SK-N-DZ (cell line): ENCODE results near the gene RAB11FIP3.
A peak's percentile ranks its signal among the peaks of the same experiment; 100 is the strongest.

Experiments
- DNase-seq: peaks from one replicate; pipeline ENCODE4 v3.0.0-alpha.2; 2015; ENCODE audit warnings: low spot score

The RAB11FIP3 gene

DNA sequence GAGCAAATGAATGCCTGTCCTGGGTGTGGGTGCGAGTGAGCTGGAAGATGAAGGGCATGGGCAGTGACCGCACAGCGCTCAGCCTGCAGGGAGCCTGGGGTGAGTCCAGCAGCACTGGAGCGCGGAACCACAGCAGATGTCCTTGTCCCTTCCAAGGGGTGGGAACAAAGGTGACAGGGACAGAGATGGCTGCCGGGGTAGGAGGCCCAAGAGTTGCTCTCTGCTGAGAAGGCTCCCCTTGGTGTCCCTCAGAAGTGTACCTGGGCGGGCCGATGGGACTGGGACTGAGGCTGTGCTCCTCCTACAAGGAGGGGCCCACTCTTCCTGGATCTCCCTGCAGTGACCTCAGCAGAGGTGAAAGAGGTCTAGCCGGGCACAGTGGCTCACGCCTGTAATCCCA lies 36.1 kb upstream of the RAB11FIP3 start:
- DNase-seq, result no peak

DNA sequence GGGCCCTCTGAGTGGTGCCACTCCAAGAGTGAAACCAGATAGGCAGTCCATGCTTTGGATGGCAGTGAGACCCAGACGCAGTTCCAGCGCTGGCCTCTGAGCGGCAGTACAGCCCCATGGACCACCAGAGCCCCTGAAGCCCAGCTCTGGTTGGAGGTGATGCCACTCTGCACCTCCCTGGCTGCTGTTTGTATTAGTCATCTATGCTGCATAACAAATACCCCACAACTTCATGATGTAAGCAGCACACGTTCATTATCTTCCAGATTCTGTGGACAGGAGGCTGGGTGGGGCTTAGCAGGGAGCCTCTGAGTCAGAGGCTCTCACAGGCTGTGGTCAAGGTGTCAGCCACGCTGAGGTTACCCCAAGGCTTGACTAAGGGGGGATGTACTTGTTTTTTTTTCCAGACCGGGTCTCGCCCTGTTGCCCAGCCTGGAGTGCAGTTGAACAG lies 33.5 kb upstream of the RAB11FIP3 start:
- peak; percentile 55 for DNase-seq

DNA sequence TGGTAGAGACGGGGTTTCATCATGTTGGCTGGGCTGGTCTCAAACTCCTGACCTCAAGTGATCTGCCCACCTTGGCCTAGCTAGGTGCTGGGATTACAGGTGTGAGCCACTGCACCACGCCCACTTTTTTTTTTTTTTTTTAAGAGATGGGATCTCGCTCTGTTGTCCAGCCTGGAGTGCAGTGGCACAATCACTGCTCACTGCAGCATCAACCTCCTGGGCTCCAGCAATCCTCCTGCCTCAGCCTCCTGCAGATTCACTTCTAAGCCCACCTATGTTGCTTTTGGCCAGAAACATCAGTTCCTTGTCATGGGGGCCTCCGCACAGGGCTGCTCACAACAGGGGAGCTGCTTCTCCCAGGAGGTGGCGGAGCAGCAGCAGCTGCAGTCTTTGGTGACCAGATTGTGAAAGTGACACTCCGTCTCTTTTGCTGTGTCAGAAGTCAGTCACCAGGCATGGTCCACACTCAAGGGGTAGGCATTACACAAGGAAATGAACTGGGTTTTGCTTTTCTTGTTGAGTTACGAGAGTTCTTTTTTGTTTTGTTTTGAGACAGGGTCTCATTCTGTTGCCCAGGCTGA lies 32.9 kb upstream of the RAB11FIP3 start:
- DNase-seq, result no peak

DNA sequence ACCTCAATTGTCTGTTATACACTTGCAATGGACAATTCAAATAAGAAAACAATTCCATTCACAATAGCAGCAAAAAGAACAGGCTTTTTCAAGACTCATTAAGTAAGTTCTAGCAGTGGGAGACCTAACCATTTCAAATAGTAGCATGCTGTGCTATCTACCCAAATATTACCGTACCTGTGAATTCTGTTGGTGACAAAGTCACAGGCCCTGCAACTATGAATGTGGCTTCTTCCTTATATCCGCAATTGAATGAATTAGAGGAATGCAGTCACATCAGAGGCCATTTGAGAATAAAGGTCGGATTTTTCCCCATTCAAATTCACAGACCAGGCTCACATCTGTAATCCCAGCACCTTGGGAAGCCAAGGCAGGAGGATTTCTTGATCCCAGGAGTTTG lies 29.2 kb upstream of the RAB11FIP3 start:
- DNase-seq, result no peak

DNA sequence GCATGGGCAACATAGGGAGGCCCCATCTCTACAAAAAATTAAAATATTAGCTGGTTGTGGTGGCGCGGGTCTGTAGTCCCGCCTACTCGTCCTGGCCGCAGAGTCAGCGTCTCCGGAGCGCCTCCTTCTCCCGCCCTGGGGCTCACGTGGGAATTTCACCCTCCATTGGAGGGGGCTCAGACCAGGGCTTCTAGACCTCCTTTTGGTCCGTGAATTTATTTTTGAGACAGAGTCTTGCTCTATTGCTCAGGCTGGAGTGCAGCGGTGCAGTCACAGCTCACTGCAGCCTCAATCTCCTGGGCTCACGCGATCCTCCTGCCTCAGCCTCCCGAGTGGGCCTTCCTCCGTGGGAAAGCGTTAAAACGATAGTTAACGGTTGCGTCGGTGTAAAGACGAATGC lies 28.8 kb upstream of the RAB11FIP3 start:
- DNase-seq, result peak; percentile 83

DNA sequence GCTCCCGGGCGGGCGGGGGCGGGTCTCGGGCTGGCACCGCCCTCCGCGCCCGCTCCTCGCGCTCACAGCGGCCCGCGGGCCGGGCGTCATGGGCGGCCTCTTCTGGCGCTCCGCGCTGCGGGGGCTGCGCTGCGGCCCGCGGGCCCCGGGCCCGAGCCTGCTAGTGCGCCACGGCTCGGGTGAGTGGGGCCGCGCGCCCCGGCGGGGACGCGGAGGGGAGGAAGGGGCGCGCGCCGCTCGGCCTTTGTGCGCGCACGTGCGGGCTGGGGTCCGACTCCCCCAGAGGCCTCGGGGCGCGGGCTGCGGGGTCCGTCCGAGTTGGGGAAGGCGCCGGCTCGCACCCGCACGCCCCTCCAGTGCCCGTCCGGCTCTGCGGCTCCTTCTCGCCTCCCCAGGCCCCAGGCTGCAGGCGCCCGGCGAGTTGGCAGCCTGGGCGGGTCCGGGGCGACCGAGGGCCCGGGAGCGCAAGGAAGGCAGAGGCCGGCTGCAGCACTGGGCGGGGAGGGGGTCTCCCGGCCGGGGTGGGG lies 28.3 kb upstream of the RAB11FIP3 start, which contains the start of gene NME4:
Gene NME4 (plus strand): TSS at position 65 of the 527 bp plus-strand sequence. CDS start 24 bp downstream, at position 89.
- no peak for DNase-seq

DNA sequence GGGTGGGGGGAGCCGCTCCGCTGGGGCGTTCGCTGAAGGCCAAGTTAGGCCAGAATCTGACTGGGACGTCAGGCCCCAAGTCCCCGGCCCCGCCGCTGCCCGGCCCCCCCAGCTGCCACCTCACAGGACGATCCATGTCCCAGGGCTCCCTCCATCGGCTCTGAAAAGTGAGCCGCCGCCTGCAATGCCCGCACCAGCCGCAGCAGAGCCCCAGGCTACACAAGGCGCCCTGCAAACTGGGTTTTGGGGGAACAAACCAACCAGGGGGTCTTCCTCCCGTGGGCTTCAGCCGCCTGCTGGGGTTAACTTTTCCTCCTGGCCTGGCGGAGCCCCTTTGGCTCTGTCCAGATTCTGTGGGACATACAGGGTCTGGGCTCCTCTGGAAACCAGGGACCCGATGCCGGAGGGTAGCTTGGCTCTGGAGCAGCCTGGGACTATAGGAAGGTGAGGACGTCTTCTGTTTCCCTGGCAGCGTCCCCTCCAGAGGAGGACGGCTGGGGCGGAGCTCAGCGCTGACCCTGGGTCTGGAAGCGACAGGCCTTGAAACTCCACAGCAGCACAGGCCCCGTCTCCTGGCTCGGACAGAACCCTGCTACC lies 27.6 kb upstream of the RAB11FIP3 start:
- DNase-seq, result peak; percentile 73

DNA sequence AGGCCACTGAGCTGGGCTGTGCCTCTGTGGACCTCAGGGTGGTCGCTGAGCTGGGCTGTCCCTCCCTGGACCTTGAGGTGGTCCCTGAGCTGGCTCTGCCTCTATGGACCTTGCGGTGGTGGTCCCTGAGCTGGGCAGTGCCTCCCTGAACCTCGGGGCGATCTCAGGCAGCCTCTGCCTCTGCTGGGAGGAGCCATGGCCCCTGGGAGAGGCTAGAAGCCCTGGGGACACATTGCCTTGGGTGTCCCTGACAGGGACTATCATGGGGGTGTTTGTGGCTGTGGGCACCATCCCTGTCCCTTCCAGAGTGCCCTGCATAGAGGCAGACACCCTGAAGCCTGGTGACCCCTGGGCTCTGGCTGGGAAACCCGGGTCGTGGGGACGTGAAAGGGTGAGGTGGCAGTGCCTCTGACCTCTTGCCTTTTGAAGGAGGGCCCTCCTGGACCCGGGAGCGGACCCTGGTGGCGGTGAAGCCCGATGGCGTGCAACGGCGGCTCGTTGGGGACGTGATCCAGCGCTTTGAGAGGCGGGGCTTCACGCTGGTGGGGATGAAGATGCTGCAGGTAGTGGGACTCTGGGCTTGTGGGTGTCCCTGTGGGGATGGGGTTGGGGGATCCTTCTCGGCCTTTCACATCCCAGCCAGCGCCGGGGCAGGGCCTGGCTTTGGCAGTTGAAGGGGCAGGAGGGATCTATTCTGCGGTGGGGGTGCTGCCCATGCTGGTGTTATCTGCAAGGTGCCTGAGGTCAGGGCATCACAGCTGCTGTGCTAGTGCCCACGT lies 26.7 kb upstream of the RAB11FIP3 start:
- no peak for DNase-seq

DNA sequence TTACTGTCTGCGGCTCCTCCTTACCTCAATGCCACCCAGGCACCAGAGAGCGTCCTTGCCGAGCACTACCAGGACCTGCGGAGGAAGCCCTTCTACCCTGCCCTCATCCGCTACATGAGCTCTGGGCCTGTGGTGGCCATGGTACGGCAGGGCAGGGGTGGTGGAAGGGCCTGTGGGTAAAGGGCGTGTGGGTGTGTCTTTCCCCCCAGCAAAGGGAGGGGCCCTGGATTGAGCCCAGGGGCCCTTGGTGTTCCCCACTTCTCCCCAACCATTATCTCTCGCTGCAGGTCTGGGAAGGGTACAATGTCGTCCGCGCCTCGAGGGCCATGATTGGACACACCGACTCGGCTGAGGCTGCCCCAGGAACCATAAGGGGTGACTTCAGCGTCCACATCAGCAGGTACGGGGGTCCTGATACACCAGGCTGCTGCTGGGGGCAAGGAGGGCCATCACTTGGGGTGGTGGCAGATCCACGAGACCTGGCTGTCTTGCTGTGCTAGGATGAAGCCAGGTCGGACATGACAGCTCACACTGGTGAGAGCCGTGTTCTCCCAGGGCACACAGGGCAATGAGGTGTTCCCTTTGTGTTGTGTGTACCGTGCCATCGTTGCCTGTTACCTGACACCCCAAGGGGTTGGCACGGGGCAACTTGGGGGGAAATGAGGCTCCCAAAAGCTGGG lies 26.0 kb upstream of the RAB11FIP3 start:
- DNase-seq, result no peak

DNA sequence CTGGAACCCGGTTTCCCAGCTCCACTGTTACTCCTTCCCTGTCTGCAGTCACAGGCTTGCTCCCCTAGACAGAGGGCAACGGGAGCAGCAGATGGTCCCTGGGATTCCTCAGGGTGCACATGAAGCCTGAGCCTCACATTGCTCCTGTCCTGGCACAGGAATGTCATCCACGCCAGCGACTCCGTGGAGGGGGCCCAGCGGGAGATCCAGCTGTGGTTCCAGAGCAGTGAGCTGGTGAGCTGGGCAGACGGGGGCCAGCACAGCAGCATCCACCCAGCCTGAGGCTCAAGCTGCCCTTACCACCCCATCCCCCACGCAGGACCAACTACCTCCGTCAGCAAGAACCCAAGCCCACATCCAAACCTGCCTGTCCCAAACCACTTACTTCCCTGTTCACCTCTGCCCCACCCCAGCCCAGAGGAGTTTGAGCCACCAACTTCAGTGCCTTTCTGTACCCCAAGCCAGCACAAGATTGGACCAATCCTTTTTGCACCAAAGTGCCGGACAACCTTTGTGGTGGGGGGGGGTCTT lies 25.3 kb upstream of the RAB11FIP3 start:
- DNase-seq, result no peak

DNA sequence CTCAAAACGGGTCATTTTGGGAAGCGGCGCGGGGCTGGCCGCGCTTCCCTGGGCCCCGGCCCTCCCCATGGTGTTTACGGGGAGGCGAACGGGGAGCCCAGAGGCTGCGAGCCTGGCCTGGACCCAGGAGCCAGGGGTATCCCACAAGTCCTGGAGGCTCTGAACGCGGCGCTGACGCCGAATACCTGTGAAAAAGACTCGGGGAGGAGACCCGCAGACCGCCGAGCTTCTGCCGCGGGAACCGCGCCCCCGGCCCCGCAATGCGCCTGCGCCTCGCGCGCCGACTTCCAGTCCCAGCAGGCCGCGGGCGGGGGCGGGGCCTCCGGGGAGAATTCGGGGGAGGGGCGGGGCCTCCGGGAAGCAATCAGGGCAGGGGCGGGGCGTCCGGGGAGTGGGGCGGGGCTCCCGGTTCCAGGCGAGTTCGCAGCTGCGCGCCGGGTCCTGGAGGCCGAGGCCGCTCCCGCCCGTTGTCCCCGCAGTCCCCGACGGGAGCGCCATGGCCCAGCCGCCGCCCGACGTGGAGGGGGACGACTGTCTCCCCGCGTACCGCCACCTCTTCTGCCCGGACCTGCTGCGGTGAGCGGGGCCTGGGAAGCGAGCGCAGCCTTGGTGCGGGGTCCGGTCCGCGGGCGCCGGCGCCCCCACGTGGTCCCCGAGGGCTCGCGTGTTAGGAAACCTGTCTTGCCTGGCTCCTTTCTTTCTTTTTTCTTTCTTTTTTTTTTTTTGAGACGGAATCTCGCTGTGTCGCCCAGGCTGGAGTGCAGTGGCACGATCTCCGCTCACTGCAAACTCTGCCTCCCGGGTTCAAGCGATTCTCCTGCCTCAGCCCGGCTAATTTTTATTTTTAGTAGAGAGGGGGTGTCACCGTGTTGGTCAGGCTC lies 23.7 kb upstream of the RAB11FIP3 start, which contains the start of gene DECR2:
Gene DECR2 (plus strand): TSS at position 418 of the 881 bp plus-strand sequence. CDS start 79 bp downstream, at position 497.
- peak; percentile 87 for DNase-seq

DNA sequence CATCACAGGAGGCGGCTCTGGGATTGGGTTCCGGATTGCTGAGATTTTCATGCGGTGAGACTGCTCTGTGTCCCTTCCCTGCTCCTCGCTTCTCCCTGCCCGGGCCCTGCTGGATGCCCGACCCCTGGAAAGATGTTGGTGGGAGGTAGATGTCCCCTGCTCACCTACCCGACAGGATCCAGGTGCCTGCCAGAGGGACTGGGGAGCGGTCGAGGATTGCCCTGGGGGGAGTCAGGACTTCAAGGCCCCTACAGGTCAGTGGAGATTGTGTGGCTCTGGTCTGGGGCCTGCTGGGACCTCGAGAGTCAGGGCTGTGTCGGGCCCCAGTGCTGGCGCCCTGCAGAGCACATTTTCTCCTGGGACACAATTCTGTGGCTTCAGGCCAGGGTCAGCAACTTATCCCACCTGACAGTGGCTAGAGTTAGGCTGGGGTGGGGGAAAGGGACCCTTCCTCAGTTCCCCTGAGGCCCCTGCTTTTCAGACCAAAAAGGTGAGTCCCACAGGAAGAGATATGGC lies 20.4 kb upstream of the RAB11FIP3 start:
- no peak for DNase-seq

DNA sequence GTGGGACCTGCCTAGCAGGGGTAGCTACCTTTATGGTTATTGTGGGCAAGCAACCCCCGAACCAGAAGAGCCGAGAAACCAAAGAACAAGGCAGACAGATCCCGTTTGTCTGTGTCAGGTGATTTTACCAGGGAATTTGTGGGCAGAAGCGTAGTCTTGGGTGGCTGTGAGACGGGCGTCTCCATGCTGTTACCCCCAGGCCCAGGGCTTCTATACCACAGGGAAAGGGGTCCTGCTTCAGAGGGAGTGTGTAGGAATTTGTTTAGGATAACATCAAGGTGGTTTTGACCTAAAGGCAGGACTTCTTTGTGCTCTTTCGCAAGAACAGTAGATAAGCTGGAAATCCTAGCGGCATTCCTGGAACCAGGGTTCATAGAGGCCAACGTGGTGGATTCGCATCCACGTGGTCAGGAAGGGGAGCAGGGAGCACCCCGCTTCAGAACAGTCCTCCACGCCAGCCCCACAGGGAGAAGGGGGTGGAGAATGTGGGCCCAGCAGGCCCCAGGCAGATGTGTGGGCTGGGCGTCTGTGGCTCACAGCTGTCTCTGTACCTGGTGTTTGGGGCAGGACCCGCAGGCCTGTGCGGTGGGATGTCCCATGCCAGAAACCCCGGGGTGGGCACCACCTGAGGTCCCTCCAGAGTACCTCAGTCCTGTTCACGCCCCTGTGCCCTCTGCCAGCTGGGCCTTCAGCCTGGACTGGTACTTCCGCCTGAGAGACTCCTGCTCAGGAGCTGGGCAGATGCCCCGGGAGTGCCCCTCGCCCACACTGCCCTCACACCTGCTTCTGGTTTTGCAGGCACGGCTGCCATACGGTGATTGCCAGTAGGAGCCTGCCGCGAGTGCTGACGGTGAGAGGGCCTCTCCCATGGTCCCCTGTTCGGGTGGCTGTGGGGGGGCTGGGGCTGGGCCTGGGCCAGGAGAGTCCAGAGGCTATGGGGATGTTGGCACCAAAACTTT lies 19.6 kb upstream of the RAB11FIP3 start:
- DNase-seq, result no peak

DNA sequence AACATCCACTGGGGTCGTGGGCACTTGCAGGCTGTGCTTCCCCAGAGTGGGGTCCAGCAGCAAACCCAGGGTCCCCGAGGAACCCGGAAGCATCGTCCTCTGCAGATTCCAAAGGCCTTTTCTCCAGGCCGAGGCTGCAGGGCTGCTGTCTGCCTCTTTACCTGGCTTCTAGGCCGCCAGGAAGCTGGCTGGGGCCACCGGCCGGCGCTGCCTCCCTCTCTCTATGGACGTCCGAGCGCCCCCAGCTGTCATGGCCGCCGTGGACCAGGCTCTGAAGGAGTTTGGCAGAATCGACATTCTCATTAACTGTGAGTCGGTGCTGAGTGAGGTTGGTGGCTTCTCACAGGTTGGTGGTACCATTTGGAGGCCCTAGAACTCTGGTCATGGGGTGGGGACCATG lies 18.2 kb upstream of the RAB11FIP3 start:
- no peak for DNase-seq

DNA sequence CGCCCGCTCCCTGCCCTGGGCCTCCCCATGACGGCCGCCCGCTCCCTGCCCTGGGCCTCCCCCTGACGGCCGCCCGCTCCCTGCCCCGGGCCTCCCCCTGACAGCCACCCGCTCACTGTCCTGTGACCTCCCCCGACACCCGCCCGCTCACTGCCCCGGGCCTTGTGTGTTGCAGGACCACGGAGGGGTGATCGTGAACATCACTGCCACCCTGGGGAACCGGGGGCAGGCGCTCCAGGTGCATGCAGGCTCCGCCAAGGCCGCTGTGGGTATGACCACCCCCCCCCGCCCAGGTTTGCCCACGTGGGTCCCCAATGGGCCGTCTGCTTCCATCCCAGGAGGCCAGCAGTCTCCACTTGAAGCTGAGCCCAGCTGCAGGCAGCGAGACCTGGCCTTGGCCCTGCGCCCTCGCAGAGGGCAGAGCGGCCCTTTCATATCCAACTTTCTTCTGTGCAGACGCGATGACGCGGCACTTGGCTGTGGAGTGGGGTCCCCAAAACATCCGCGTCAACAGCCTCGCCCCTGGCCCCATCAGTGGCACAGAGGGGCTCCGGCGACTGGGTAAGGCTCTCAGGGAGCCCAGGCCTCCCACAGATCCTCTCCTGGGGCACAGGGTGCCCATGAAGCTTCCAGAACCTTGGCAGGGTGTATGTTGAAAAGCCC lies 14.8 kb upstream of the RAB11FIP3 start:
- DNase-seq, result no peak

DNA sequence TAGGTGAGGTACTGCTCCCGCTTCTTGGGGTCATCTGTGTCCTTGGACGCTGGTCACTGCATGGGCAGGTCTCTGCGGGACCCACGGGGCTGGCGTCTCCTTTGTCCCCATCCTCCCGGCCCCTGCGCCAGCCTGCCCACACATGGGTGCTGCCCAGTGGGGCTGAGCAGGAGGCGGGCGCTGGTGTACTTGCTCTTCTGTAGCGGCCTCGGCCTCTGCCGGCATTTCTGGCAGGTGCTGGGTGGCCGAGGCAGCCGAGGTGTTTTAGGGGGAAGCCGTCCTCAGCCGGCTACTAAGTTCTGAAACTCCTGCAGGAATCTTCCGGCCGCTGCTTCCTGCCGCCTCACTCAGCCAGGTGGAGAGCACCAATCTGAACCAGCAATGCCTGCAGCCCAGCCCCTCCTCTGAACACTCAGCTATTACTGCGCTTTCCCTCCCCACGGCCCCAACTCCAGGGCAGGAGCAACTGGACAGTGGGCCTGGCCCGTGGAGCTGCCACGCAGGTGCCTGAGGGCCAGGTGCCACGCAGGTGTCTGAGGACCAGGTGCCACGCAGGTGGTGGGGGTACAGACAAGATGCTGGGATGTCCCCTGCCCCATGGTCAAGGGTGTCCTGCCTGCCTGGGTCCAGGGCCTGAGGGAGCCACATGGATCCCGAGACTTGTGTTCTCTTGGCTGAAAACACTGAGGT lies 13.7 kb upstream of the RAB11FIP3 start:
- DNase-seq, result no peak

DNA sequence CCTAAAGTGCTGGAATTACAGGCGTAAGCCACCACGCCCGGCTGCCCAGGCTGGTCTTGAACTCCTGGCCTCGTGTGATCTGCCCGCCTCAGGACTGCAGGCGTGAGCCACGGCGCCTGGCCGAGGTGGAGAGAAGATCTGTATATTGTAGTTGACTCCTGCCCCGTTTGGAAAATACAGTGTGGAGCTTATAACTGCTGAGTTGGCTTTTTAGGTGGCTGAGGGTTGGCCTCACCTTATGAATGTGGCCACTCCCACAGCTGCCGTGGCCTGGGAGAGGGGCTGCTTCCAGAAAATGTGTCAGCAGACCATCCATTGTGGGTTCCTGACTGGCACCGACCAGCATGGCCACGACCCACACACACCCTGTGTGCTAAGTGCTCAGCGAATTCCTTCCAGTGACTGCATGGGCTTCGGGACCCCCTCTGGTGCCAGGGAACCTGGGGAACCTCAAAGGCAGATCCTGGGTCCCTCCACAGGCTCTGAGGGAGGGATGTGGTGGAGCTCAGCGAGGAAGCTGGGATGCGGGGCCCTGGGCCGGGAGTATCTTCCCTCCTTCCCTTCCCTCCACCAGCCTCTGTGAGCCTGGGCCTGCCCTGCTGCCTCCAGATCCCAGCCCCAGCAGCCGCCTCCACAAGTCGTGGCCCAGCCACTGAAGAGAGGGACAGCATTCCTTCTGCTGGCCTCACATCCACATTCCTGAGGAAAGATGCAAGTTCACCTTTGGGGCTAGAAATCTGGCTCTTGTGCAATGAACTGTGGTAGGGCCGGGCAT lies 10.9 kb upstream of the RAB11FIP3 start:
- no peak for DNase-seq
